Stimulated activated CD8-positive, alpha-beta memory T cell treated with anti-CD3 and anti-CD28 coated beads, Interleukin-15, amount 100 ng/mL, for 48 hours (primary cell): Measurements from ENCODE around the gene GAREM2.

Experiments
- DNase-seq, 2 donors: peaks; one replicate each; pipeline ENCODE4 v3.0.0-alpha.2; 2020; ENCODE audit warnings: low read depth in 2 of 2

Gene GAREM2

DNA sequence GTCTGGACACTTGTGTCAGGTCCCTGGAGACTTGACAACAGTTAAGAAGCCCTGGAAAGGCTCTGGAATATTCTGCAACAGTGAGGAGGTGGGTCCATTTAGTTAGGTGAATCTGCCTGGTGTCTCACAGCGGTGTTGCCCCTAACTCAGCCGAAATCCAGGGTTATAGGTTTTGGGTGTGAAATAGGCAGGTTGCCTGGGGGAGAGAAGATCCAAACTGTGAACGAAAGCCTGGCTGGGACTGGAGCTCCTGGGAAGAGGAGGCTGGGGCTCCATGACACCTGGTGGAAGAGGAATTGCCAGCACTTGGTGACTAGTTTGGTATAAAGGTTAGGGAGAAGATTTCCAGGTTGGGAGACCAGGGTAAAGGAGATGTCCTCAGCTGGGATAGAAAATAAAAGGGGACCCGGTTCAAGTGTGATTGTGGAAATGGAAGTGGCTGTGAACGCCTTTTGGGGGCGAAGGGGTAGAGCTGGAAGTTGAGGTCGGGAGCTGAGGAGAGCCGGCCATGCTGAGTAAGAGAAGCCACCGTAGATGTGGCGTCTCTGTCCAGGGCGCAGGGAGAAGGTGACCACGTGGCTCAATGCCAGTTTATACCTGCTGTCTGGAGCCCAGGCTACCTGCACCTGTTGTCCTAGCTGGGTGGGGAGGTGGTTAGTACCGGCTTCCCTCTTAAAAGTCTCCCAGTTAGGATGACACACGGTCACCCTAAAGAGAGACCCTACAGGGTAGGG lies 3.0 kb upstream of the GAREM2 start:
- no peak for DNase-seq

DNA sequence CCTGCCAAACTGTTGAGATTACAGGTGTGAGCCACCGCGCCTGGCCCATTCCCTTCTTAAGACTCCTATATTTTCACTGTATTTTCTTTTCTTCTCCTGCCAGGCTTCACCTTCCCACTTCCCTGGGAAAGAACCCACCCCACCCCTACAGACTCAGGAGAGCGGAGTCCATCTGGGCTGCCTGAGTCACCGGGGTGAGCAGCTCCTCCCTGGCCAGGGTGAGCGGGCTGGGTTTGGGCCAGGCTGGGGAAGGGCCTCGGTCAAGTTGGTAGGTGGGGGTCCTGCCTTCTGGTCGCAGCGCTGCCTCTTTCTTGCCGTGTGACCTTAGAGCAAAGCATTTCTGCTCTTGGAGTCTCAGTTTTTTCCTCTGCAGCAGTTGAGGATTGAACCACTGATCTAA lies 2.1 kb upstream of the GAREM2 start:
- DNase-seq: no peak

DNA sequence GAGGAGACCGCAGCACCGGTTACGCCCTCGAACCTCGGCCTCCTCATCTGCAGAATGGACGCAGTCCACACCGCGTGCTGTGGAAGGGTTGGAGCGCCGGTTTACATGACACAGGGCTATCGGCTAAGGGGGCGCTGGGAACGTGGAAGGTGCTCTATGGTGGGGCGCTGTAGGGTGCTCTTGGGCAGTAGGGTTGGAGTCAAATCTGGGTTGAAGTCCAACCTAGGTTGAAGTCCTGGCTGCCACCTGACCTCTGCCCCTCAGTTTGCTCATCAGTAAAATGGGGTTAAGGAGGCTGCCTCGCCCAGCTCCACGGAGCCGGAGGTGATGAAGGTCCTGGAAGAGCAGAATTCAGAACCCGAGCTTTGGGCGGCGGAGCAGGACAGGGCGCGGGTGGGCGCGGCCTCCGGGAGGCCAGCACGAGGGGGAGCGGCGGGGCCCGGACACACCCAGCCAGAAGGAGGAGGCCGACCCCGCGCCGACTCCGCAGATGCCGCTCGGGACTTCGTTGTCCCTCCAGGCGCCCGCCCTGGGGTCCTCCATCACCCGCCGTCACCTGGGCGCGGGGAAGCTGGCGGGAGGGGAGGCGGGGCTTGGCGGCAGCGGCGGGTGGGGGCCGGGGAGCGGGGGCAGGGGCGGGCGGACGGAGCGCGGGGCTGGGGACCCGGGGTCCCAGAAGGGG lies 558 bp upstream of the GAREM2 start:
- no peak for DNase-seq

DNA sequence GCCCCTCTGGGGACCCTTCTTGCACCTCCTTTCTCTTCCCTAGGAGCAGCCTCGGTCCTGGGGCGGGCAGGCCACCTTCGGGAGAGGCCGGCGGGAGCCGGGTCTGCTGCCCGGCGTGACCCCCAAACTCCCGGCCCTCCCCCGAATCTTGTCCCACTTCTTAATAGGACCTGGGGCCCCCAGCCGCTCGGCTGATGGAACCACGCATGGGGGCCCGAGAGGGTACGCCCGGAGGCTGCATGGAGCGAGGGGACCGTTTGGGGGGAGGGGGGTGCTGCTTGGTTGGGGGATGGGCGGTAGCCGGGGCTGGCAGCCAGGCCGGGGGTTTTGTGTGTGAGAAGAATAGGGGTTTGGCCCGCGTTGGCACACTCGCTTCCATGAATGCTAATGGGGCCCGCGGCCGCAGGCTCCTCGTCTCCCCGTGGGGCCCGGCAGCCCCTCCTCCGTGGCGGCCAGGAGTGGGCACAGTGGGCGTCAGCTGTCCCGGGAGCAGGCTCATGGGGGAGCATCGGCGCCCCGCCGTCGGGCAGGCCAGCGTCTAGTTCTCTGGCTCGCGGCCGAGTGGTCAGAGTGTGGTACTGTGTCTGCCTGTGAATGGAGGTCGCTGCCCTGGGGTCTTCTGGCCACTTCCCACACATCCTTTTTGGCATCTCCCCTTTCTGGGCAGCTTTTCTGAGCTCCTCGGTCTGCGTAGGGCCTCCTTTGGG lies 1.0 kb downstream of the GAREM2 start:
- DNase-seq: no peak

DNA sequence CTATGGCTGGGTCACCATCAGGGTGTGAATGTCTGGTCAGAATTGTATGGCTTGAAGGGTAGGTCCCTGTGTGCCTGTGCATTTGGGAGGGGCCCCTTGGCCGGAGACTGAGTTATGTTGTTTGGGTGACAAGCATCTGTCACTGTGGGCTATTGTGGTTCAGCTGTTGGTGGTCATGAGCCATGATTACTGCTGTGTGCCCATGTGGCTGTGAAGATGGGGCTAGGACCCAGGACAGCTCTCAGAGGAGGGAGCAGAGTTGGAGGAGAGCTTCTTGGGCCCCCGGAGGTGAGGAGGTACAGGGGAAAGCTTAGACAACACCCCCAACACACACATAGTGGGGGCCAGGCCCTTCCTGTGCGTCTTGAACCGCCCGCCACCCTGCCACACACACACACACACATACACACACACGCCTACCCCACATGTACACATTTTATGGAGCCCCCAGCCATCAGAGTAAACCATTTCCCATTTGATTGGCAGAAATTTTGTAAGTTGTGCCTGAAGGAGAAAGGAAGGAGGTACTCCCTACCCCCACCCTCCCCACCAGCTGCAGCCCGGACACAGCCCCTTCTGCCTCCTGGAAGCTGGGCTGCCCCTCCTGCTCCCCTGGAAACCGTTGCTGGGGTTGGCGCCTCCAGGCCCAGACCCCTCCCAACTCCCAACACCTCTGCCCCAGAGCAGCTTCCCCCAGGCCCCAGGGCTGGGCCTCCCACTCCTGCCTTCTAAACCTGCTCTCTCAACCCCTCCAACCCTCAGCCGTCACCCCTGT lies 2.0 kb downstream of the GAREM2 start:
- no peak for DNase-seq

DNA sequence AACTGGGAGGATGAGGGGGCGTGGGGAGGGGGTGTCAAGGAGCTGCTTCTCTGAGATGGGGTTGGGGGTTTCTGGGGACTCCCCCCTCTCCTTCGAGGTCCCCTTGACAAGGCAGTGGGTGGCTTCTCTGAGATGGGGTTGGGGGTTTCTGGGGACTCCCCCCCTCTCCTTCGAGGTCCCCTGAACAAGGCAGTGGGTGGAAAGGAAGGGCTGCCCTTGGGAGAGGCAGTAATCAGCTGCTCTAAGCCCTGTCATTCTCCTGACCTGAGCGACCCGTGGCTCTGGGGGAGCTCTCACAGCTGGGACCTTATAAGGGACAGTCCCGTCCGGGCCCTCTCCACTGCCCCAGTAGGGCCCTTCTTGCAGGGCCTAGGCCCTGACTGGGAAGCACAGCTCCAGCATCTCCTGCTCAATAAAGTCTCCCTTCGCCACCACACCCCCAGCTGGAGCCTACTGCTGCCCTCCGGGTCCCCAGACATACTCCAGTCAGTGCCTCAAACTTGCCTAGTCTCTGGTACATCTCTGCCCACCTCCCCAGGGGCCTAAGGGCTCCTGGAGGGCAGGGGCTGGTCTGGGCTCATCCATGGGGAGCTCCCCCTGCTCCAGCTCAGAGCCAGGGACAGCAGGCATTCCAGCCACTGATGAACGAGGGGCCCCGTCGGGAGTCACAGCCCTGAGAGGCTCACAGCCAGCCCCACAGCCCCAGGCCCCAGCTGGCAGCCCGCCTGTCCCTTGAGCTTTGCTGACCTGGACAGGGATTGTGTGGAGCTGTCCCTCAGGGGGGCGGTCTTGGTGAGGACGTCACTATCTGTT lies 2.8 kb downstream of the GAREM2 start:
- DNase-seq: no peak

DNA sequence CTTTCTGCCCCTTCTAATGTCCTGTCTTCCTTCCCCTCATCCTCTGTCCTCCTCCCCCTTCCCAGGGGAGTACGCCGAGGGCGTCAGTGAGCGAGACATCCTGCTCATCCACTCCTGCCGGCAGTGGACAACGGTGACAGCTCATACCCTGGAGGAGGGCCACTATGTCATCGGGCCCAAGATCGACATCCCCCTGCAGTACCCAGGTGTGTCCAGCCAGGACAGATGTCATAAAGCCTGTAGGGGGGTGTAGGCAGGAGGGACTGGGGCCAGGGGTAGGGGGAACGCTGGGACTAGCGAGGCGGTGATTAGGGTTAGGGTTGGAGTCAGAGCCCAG lies 3.4 kb downstream of the GAREM2 start:
- DNase-seq: no peak

DNA sequence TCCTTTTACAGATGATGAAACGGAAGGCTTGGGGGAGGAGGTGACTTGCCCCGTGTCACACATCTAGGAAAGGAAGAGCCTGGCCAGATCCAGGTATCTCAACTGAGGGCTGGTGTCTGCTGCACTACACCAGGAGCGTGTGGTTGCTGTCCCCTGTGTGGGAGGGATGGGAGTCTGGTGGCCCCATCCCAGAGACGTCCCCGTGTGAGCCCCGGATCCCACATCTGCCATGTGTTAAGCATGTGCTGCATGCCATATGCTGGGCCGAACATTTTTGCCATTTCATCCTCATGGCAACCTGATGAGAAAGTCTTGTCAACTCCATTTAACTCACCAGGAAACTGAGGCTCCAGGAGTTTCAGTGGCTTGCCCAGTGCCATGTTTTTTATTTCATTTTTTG lies 4.2 kb downstream of the GAREM2 start:
- no peak for DNase-seq

DNA sequence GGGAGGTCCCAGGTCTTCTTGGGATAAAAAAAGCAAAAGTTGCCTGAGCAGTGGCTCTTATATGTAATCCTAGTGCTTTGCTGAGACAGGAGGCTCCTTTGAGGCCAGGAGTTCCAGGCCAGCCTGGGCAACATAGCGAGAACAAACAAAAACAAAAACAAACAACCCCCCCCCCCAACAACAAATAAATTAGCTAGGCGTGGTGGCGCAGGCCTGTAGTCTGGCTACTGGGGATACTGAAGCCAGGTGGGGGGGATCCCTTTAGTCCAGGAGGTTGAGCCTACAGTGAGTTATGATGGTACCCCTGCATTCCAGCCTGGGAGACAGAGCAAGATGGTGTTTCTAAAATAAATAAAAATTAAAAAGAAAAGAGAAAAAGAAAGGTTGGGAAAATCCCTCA lies 5.4 kb downstream of the GAREM2 start:
- DNase-seq: no peak

DNA sequence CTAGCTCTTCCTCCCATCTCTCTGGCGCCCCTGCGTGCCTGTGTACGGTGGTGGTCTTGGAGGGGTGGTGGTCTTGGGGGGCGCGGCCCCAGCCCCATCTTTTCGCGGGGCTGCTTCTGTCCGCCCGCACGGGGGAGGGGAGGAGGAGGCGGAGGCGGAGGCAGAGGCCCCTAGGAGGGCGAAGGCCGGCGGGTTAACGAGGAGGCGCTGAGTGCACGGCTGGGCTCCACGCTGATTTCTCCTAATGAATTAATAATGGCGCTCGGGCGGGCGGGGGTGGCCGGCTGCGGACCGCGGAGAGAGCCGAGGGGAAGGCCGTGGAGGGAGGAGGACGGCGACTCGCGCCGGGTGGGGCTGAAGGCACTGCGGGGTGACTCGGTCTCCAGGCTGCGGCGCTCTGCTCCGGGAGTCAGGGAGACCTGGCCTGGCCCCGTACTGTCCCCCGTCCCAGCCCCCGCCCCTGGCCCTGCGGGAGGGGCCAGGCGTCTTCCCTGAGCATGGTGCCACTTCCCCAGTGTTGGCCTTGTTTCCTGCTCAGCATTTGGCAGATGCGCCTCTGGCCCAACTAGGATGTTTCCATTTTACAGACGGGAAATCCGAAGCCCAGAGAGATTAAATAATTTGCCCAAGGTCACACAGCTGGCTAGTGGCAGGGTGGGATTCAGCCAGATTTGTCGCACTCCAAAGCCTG lies 6.0 kb downstream of the GAREM2 start:
- no peak for DNase-seq

DNA sequence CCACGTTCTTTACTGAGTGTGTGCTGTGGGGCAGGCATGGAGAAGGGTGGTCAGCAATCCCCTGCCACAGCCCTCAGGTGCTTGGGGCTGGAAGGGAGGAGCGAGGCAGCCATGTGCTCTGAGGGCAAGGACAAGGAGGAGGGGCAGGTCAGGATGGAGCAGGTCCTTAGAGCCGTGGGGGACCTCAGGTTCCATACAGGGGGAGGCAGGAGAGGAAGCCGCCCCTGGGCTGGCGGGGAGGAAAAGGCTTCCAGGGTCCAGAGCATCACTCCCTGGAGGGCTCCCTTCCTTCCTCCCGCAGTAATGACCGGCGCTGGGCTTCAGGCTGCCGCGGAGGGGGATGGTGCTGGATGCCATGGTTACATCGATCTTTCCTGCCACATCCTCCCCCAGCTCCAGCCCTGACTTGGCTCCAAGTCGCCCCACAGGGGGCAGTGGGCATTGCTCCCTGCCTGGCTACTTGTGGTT lies 6.6 kb downstream of the GAREM2 start:
- no peak for DNase-seq

DNA sequence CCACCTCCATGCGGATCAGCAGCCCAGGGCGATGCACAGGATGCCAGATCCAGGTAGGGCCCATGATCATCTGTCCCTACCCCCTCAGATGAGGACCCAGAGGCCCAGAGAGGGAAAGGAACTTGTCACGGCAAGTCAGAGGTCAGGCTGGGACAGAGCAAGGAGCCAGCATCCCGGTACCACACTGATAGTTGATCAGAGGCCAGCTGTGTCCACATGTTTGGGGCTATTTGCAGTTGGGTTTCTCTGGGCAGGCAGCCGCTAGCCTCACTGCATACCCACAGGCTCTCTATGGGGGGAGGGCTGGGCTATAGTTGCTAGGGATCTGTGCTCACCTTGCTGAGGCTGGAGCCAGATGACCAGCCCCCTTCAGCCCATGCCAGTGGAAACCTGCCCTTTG lies 9.6 kb downstream of the GAREM2 start:
- DNase-seq: no peak

DNA sequence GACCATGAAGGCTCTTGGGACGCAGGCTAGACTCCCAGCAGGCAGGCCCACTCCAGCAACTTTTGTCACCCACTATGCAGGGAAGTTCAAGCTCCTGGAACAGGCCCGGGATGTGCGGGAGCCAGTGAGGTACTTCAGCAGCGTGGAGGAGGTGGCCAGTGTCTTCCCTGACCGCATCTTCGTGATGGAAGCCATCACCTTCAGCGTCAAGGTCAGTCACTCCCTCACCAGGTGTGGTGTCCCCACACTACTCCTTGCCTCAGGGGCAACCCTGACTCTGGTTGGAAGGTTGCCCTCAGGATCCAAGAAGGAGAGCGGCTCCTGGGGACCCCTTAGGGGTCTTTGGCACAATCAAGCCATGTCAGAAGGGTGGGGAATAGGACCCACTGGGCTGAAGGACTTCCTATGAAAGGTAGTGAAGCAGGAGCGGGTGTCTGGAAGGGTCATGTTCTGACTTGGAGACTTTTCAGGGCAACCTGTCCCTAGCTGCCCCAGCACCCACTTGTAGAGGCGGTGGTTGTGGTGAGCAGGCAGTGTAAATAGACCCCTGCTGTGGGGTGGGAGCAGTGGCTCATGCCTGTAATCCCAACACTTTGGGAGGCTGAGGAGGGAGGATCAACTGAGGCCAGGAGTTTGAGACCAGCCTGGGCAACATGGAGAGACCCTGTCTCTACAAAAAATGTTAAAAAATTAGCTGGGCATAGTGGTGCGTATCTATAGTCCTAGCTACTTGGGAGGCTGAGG lies 10.2 kb downstream of the GAREM2 start:
- no peak for DNase-seq

DNA sequence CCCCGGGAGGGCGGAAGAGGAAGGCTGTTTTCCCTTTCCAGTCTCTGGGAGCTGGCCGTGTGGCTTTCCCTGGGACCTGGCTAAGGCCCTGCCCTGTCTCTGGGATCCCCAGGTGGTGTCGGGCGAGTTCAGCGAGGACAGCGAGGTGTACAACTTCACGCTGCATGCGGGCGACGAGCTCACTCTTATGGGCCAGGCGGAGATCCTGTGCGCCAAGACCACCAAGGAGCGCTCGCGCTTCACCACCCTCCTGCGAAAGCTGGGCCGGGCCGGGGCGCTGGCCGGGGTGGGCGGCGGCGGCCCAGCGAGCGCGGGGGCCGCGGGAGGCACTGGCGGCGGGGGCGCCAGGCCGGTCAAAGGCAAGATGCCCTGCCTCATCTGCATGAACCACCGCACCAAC lies 11.2 kb downstream of the GAREM2 start:
- DNase-seq: no peak

DNA sequence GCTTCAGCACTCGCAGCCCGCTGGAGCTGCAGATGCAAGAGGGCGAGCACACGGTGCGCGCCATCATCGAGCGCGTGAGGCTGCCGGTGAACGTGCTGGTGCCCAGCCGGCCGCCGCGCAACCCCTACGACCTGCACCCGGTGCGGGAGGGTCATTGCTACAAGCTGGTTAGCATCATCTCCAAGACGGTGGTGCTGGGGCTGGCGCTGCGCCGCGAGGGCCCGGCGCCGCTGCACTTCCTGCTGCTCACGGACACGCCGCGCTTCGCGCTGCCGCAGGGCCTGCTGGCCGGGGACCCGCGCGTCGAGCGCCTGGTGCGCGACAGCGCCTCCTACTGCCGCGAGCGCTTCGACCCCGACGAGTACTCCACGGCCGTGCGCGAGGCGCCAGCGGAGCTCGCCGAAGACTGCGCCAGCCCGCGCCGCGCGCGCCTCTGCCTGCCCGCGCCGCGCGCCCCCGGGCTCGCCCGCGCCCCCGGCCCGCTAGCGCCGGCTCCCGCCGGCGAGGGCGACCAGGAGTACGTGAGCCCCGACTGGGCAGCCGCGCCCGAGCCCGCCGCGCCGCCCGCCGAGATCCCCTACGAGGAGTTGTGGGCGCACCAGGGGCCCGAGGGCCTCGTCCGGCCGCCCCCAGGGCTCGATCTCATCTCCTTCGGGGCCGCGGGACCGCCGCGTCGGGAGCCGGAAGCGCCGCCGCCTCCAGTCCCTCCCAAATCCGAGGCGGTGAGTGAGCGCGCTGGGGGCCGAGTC lies 11.8 kb downstream of the GAREM2 start:
- DNase-seq: peak; percentile 70 to 73

DNA sequence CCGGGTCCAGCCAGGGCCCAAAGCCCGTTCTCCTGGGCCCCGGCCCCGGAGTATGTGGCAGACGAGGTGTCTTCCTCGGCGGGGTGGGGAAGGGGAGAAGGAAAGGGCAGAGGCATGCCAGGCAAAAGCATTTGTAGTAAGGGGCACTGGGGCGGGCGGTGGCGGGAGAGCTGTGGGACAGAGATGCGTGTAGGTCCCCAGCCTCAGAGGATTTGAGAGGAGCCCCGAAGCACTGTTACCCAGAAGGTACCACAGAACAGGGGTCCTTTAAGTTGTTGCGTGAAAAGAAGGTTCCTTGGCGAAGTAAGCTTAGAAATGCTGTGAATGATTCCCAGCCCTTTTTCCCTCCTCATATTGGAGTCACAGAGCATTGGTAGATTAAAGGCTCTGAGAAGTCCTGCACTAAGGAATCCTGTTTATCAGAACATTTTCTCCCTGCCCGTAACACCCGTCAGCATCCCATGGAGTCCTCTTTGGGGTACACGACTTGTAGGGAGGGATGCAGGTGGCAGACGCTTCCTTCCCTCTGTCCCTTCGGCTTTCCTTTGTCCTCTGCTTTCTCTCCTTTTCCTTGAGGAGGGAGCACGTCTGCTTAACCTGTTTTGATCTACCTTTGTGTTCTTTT lies 12.5 kb downstream of the GAREM2 start:
- no peak for DNase-seq

DNA sequence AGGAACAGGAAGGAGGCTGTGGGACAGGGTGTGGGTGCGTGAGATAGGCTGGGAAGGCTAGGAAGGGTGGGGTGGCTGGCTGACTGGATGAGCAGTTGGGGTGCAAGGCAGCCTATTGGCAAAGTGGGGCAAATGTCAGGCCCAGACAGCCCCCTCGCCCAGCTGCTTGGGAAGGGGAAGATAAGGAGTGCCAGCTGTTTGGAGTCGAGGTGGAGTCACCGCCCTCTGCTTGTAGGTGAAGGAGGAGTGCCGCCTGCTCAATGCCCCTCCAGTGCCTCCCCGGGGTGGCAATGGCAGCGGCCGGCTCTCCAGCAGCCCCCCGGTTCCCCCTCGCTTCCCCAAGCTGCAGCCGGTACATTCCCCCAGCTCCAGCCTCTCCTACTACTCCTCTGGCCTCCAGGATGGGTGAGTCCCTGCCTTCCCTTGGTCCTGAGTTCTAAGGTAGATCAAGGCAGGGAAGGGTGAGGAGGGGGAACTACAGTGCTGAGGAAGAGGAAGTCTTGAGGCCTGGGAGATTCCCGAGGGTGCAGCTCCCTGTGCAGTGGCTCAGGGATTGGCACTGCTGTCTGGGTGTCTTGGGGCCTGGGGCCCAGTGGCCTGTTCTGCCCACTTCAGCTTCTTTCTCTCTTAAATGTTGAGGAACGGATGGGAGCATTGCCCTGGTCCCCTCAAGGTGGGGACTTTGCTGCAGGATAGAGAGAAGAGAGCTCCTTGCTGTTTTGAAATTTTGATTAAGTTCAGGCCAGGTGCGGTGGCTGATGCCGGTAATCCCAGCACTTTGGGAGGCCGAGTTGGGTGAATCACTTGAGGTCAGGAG lies 13.3 kb downstream of the GAREM2 start:
- no peak for DNase-seq

DNA sequence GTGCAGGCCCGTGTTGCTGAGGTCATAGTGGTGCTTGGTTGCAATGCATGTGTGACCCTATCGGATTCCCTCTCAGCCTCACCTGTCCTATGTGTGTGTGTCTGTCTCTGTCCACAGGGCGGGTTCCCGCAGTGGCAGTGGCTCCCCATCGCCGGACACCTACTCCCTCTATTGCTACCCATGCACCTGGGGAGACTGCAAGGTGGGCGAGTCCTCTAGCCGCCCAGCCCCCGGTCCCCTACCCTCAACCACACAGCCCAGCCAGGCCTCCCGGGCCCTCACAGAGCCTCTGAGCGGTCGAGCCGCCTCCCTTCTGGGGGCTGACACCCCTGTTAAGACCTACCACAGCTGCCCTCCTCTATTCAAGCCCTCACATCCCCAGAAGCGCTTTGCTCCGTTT lies 14.2 kb downstream of the GAREM2 start:
- DNase-seq: no peak
